KBM-7 (cell line): ENCODE measurements around the gene RAB31.

Source experiments
- DNase-seq: peaks from one replicate; pipeline ENCODE4 v3.0.0-alpha.2; 2015
- in situ Hi-C: fragments of 300-500 bp; cut with MboI; formaldehyde crosslinking; loops from 2 replicates; pipeline ENCODE4 v1.14.3; 2020; ENCODE audit warnings: low sequenced_read_pairs, low pct_unique_long_range_greater_than_20kb, mixed read lengths

The RAB31 gene

DNA sequence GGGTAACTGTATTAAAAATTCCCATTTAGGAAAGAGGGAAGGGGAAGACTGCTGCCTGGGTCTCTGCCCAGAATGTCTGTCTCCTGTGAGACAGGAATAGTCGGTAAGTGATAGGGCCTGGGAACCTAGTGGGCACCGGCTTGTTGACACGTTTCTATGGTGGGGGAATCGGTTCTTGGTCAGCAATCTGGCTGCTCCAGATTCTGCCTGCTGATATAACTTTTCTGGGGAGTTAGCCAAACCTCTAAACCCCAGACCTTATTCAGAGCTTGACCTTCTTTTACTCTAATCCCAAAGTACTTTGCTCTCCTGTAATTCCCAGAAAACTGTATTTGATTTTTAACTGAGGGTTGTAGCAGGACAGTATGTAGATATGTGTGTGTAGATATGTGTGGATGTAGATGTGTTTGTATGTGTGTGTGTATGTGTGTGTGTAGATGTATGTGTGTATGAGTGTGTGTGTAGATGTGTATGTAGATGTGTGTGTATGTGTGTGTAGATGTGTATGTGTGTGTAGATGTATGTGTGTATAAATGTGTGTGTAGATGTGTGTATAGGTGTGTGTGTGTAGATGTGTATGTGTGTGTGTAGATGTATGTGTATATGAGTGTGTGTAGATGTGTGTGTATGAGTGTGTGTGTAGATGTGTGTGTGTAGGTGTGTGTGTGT lies 115.8 kb downstream of the RAB31 start:
- in situ Hi-C loops = no loop called here
- no peak for DNase-seq

DNA sequence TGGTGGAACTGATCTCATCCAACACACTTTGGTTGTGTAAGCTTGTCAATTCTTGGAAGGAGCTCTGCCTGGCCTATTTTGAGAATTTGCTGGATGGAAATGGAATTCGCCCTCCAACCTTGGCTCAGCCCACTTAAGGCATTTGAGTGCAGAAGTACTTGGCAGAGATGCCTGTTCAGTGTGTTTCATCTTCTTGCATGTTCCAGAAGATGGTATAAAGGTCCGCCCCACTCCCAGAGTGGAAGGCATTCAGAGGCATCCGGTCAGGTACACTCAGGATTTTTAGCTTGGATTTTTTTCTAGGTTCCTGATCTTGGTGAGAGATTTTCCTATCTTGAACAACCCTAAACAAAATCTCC lies 116.4 kb downstream of the RAB31 start:
- in situ Hi-C loops = no loop called here
- DNase-seq = no peak

DNA sequence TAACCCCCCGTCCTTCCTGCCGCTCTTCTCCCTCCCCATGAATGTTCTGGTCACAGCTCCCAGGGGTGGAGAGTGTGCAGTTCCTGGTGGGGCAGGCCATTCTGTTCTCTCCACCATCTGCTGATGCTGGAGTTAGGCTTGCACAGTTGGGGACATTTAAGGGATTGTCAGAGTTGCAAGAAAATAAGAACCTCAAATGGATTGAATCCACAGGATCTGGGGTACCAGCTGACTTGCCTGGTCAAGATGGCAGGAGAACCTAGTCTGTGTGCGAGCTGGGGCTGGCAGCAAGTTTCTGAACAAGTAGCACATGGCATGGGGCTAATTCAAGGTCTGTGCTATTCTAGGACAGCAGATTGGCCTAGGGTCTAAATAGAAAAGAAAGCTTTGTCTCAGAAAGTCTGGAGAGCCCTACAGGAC lies 116.9 kb downstream of the RAB31 start:
- in situ Hi-C loops = no loop called here
- no peak for DNase-seq

DNA sequence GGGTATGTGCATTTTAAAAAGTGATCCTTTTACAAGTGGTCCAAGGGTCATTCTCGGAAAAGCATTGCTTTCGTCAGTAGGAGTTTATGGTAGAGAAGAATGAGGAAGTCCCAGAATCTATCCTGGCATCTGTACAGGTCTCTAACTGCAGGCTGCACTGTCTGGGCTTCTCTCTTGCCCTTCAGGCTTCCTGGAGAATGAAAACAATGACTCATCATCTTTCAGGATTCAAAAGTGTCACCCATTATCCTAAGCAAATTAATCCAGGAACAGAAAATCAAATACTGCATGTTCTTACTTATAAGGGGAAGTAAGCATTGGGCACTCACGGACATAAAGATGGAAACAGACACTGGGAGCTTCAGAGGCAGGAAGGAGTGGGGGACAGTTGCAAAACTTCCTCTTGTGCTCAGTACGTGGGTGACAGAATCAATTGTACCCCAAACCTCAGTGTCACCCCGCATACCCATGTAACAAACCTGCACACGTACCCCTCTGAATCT lies 117.5 kb downstream of the RAB31 start:
- peak; percentile 94 for DNase-seq
- in situ Hi-C loops = no loop called here

DNA sequence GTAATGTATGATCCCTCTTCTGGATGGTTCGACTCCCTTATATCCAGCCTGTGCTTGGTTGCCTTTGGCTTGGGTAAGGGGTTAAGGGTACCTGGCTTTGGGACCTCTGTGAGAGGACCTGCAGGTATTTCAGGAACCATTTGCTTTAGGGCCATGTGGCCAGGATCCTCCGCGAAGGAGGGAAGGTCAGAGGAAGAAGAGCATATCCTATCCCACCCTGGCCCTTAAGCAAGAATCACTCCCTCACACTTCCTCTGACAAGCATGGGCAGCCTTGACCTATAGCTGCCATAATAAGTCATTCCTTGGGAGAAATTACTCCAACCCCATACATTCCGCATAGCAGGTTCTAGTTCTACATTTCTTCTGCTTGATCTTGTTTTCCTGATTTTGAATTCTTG lies 118.6 kb downstream of the RAB31 start:
- no peak for DNase-seq
- in situ Hi-C loops = no loop called here

DNA sequence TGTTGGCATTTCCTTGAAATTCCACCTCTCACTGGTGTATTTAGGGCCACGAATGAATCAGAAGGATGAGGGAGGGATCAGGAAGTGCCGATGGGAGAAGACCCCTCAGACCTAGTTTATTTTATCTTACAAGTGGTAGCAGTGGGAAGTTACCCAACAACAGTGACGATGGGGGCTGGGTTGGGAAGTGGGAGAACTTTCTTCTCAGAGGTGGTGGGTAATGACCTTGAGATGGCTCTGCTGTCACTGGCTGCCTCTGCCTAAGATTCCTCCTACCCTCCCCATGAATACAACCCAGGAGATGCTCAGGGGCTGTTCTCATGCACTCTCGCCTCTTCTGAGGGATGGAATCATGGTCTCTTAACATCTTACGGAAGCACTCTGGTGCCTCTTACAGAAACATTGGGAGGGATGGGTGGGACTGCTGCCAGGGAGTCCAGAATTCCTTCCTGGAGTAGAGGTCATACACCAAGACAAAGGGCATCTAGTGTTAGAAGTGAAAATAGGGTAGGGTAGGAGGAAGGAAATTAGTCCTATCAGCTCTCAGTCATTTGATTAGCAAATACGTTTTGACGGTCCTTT lies 119.2 kb downstream of the RAB31 start:
- in situ Hi-C loops = no loop called here
- no peak for DNase-seq

DNA sequence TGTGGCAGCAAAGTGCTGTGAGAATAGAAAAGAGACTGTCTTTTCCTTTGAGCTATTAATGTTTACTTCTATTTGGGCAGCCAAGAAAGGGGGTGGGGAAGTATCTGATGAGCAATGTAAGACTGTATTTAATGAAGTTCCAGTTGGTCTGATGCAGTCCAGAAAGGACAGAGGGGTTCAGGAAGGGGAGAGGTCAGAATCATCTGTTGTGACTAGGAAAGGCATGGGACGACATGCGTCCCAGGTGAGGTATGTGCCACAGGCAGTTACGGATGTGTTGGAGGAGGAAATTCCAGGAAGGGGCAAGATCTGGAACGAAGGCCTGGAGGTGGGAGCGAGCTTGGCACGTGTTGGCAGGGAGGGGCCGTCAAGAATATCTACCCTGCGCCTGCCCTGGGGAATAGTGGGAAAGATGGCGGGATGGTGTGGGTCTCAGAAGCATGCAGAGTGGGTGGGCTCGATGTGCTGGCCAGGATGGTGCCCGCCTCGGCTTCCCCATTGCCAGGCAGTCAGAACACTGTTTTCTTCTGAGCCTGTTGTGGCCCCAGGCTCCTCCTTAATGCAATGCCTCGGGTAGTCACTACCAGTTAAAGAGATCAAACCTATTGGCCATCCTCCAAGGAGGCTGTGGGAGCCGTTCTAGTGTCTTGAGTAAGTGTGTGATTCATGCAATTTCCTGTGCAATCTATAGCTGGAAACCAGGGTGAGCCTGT lies 119.8 kb downstream of the RAB31 start:
- peak; percentile 87 for DNase-seq
- in situ Hi-C loops = no loop called here

DNA sequence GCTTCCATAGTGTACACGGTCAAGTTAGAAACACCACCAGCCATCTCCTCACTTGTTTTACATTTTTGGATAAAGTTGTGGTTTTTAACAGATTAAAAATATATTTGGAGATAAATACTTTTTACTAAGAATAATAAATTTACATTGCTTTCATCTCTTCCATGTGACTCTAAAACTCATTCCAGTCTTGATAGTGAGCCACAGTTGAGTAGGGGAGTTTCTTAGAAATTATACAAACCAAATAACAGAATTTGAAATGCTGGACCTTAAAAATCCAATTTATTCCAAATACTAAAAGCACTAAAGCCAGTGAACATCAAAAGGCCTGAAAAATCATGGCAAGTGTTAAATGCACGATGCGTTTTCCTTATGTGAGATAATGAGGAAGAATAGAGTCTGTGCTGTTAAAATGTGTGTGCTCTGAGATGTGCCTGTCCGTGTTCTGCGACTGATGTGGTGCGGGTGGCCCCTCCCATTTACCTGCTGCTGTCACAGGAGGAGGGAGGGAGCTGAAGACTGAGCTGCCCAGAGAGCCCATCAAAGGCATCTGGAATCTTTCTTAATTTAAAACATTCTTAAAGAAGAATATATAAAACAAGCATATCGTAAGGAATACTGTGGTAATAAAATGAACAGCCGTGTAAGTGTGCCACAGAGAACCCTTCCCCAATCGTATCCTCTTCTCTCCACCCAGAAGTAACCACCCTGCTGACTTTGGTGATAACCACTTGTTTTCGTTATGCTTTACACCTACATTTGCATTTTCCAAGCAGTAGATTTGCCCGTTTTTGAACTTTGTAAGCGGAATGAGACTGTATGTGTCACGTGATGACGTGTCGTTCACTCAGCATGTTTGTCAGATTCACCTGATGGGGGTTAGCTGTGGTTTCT lies 120.7 kb downstream of the RAB31 start:
- in situ Hi-C loops = no loop called here
- DNase-seq = no peak

DNA sequence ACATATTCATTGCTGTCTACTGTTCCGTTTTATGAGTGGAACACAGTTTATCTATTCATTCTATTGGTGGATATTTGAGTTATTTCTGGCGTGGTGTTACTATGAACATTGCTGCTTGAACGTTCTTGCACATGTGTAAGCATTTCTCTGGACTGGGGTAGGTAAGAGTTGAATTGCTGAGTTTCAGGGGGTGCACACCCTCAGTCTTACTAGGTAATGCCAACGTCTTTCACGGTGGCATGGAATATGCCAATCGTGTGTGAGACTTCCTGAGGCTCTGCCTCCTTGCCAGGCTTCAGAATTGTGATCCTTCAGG lies 121.3 kb downstream of the RAB31 start:
- no peak for DNase-seq
- in situ Hi-C loops = no loop called here

DNA sequence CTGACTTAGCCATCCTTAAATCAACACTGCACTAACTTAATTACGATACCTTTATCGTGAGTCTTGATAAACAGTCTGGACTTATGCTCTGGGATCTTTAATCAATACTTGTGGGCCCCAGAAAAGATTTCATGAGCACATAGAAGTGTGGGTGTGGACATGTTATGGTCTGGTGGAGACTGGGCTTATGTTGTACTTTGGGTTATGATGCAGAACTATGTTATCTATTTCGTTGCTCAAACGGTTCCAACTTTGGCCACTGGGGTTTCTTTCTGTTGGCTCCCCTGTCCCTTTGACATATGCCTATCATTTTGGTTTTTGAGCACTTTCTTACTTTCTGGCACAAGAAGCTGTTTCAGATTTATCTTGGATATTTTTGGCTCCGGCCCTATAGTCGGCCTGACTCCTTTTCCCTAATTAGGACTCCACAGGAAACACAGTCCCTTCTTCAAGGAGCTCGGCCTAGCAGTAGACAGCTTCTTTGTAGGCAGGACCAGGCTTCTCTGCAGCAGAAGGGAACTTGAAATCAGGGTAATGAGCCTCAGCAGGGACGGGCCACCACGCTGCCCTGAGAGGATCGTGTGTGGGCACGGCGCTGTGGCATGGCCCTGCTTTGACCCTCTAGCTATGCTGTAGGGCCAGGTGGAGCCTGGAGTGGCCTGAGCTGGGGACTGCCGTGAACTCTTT lies 123.1 kb downstream of the RAB31 start:
- in situ Hi-C loops = no loop called here
- no peak for DNase-seq

DNA sequence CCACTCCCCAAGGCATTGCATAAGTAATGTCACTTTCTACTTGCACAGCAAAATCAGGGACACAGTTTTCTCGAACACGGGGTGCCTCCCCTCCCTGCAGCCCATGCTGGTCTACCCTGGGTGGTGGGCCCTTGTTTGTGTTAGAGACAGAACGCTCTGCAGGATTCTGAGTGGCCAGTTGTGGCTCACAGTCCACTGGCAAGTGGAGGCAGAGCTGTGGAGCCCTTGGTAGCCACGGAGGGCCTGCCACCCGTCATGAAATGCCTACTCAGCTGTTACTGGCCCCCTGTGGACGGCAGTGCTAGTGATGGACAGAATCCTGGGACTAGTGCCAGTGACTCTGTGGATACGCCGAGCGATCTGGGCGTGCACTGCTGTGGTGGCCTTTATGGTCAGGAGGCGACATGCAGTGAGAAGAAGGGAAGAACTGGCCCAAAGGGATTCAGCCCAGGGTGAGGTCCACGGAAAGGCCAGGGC lies 123.7 kb downstream of the RAB31 start:
- in situ Hi-C loops = no loop called here
- DNase-seq = no peak

DNA sequence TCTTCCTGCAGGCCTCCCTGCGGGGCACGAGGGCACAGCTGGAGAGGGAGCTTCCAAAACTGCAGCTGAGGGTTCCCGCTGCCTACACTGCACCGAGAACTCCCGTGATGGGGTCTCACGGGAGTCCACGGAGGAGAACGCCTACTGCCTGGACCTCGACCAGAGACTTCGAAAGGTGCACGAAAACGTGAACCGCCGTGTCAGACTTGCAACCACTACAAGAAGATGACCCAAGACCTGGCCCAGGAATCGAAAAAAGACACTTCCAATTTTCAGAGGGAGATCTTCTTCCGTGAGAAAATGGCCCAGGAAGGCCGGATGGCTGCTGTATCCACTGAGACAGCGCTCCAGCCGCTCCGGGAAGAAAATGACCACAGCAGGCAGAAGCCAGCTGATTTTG lies 124.8 kb downstream of the RAB31 start:
- in situ Hi-C loops = no loop called here
- DNase-seq = no peak

DNA sequence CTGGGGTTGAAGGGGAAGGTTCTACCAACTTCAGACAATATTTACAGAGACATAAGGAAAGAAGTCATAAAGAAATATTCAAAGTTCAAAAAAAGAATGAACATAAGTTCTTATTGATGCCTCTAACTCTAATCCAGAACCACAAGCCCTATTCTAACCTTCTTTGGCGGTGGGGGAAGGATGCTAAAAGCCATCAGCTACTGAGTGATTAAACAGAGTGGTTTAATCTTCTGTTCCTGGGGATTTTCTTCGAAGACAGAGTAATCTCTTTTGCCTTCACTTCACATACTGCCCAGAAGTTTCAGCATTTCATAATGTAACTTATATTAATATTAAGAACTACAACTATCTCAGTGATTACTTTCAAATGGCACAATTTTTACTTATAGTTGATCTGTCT lies 126.5 kb downstream of the RAB31 start:
- DNase-seq = no peak
- in situ Hi-C loops = no loop called here

DNA sequence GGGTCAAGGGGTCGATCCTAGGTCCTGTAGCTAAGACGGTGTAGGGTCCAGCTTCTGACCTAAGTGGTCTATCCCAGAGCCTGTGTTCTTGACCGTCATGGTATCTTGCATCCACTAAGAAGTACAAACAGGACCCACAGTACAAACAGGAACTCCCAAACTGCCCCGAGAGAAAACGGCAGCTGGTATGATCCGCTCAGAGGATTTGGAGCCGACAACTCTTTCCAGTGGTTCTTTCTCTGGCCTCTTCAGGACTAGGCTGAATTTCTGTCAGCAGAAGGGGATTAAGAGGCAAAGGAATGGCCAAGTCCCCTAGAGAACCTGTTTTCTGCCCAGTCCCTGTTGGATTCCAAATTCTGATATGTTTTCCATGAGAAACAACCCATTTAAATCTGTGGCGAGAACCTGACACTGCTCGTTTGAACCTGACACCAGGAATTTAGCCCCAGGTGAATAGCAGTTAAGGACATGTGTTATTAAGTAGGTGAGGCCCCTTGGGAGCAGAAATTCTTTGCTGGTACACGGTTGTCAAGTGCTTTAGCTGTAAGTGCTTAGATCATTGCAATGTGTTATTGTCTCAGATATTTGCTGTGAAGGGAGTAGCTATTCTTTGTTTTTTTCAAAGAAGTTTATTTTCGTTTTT lies 127.1 kb downstream of the RAB31 start:
- no peak for DNase-seq
- in situ Hi-C loops = no loop called here

DNA sequence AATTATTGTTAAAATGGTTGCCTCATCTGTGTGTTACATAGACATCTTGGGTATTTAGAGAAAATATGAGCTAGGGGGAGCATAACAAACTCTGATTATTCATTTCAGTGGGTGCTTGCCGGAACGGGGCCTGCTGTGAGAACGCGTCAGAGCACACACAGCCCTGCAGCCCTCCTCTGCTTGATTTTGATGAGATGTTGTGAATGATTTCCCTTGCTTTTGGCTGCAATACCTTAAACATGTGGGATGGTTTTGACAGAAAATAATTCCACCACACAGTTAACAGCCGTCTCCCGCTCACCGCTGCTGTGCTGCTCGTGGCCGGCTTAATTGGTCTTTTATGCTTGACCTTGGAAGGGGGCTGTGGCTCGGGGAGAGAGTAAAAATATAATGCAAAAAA lies 127.7 kb downstream of the RAB31 start:
- in situ Hi-C loops = no loop called here

DNA sequence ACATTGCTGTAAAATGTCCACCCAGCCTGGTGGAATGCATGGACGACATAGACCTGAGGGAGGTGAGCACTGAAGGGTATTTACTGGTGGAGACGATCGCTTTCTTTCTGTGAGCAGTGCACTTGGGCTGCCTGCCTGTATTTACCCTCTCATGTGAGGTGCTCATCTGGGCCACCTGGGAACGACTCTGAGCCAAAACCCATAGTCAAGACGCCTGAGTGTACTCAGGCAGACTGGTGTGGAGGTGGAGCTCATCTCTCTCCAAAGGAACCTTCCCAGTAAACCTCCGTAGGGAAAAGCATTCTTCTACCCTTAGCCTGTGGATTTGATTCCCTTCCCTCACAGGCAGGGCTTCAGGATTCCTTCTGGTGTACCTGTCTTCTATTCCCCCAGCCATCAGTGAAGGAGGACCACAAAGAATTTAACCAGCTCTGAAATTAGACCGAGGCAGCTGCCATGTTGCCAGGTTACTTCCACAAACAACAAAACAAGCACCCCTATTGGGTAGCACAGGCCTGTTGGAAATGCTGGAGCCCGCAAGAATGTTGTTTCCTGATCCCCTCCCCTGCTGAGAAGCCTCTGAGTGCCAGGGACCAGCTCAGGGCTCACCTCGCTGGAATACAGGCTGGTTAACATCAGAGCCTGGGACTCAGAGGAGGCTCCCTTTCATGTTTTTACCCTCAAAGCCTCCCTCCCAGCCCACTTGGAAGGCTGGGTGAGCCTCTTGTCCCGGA lies 130.2 kb downstream of the RAB31 start:
- in situ Hi-C loops = no loop called here
- no peak for DNase-seq

More for the DNA sequence above, 127.7 kb downstream of the RAB31 start:
- no peak for DNase-seq

DNA sequence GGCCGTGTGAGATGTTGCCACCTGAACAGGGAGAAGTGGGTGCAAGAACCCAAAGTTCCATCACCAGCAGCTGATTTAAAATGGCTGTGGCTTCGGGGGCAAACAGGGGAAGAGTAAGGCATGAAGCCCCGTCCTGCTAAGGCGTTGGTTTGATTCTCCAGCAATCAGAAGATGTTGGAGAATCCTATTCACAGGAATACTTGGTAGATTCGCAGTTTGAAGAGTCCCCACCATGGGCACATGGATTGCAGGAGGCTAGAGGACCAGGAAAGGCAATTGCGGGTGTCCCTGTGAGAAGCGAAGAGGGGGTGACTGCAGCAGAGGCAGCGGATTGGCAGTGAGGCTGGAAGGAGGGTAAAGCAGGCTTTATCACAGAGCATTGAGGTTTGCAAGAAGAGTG lies 131.1 kb downstream of the RAB31 start:
- in situ Hi-C loops = no loop called here
- no peak for DNase-seq

DNA sequence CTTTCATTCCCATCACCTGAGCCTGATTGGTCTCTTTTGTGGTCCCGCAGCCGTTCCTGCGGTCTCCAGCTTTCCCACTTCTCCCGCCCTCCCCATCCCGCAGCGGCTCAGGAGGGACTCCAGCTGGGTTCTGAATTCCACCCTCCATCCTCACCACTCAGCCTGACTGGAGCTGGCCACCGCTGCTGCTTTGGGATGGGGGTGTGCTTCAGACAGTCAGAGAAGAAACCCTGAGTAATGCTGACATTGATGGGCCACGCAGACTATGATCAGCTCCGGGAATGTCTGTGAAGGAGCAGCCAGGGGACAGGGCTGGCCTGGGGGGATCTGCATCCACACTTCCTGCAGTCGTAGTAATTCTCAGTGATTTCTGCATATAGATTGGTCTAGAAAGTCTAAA lies 131.8 kb downstream of the RAB31 start:
- no peak for DNase-seq
- in situ Hi-C loops = no loop called here
